Calu3 (cell line): ENCODE measurements around the gene TRAF4. TPM values are rescaled to one million over a fixed set of nuclear protein-coding genes. Genes with fewer than 3 reads are reported as not detected.
"Not testable (repeated sequence)": the region's sequence is repeated elsewhere in the genome, so short reads cannot be mapped to it uniquely, and the experiment has no call there.

Experiments
- BruUV-seq: library from RNA; stranded (reverse); fragments of 400-500 nt; replicated peaks from 2 replicates; lab custom pipeline; 2021; lab: Mats Ljungman, UMichigan
- CTCF ChIA-PET: fragments of 300-600 bp; sonication (Branson Sonifier 250); formaldehyde crosslinking; loops from one replicate; lab custom pipeline; 2022; ENCODE audit warnings: antibody characterized with exemption; lab: Charles Lee
- DNase-seq: peaks from one replicate; pipeline ENCODE4 v3.0.0; 2022
- H3K27ac Mint-ChIP-seq: one replicate; pipeline ENCODE4 v1.8.0; 2022; ENCODE audit warnings: mixed read lengths; ENCODE audit not compliant: unreplicated experiment
- H3K27me3 Mint-ChIP-seq: one replicate; pipeline ENCODE4 v1.8.0; 2022; ENCODE audit warnings: mixed read lengths; ENCODE audit not compliant: unreplicated experiment
- H3K36me3 Mint-ChIP-seq: one replicate; pipeline ENCODE4 v1.8.0; 2022; ENCODE audit warnings: mild to moderate bottlenecking, moderate library complexity, mixed read lengths; ENCODE audit not compliant: insufficient read depth, unreplicated experiment
- H3K4me1 Mint-ChIP-seq: one replicate; pipeline ENCODE4 v1.8.0; 2022; ENCODE audit warnings: mild to moderate bottlenecking, low read depth, mixed read lengths; ENCODE audit not compliant: unreplicated experiment
- H3K4me3 Mint-ChIP-seq: one replicate; pipeline ENCODE4 v1.8.0; 2022; ENCODE audit warnings: mild to moderate bottlenecking, low read depth, moderate library complexity, mixed read lengths; ENCODE audit not compliant: unreplicated experiment
- H3K9me3 Mint-ChIP-seq: one replicate; pipeline ENCODE4 v1.8.0; 2022; ENCODE audit warnings: low read depth, mixed read lengths; ENCODE audit not compliant: unreplicated experiment
- intact Hi-C: fragments of 100-400 bp; cut with micrococcal nuclease; formaldehyde crosslinking; loops from one replicate; pipeline ENCODE4 v1.10.0; 2022; ENCODE audit not compliant: unreplicated experiment
- total RNA-seq: library from RNA; stranded (reverse); gene quantifications from 2 replicates; pipeline ENCODE4 v1.2.3, GENCODE V29; 2022
- TF ChIP-seq, protein P1 (sequence below): fragments of 200-600 bp; IDR thresholded peaks from one replicate; pipeline ENCODE4 v1.8.0; 2022; ENCODE audit warnings: antibody characterized with exemption; ENCODE audit not compliant: unreplicated experiment

TRAF4 gene
- total RNA-seq, 1 experiment from 2014 or later: 201 TPM

DNA sequence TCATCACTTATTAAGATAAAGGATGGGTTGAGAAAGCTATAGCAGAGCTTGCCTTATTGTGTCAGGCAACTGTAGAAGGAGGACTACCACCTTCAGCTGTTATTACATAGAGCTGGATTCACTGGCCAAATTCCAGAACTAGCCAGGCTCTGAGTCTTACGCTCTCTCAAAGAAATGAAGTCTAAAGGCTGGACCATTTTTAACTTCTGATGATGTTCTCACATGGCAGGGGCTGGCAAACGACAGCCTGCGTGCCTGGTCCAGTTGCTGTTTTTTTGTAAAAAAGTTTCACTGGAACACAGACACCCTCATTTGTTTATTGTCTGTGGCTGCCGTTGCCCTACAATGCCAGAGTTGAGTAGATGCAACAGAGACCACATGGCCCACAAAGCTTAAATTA is 21.2 kb downstream of the TRAF4 start:
- Mint-ChIP-seq H3K36me3 (peaks cover 32% of the 10 kb centered on the region), H3K4me1 (peaks cover 9% of the 10 kb centered on the region), H3K27me3 (no peaks in the 10 kb centered on the region), H3K27ac (no peak overlapping the region), H3K9me3 (no peaks in the 10 kb centered on the region), H3K4me3 (no peak overlapping the region)
- intact Hi-C loops: no loop called here
- BruUV-seq: no TSS peak
- no peak for DNase-seq
- CTCF ChIA-PET: interaction anchor here (0.7 to 1.8 kb wide), 4 partner anchors 38 to 189 kb away, joined by 3 to 8 read pairs (median 4); no protein-coding TSS in a partner anchor
- TF ChIP-seq, protein P1, sequence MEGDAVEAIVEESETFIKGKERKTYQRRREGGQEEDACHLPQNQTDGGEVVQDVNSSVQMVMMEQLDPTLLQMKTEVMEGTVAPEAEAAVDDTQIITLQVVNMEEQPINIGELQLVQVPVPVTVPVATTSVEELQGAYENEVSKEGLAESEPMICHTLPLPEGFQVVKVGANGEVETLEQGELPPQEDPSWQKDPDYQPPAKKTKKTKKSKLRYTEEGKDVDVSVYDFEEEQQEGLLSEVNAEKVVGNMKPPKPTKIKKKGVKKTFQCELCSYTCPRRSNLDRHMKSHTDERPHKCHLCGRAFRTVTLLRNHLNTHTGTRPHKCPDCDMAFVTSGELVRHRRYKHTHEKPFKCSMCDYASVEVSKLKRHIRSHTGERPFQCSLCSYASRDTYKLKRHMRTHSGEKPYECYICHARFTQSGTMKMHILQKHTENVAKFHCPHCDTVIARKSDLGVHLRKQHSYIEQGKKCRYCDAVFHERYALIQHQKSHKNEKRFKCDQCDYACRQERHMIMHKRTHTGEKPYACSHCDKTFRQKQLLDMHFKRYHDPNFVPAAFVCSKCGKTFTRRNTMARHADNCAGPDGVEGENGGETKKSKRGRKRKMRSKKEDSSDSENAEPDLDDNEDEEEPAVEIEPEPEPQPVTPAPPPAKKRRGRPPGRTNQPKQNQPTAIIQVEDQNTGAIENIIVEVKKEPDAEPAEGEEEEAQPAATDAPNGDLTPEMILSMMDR: no peak

DNA sequence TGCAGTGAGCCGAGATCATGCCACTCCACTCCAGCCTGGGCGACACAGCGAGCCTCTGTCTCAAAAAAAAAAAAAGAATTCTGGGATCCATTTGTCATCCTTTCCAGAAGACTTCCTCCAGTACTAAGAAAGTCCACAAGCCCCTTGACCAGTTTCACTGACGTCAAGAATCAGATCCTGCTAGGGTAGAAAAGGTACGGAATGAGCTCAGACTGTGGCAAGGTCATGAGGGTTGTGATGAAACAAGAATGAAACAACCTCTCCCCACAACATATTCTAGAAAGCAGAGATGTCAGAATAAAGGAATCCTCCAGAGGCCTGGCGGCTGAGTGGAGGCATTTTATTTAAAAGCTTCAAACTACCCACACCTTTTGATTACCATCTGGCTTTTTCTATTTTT is 29.9 kb downstream of the TRAF4 start:
- H3K27me3 Mint-ChIP-seq: no peaks in the 10 kb centered on the region
- CTCF ChIA-PET: interaction anchor here (0.6 to 0.7 kb wide), 3 partner anchors 10 to 86 kb away, joined by 4 to 5 read pairs (median 5); no protein-coding TSS in a partner anchor
- intact Hi-C loops: no loop called here
- peaks cover 8% of the 10 kb centered on the region for H3K4me1 Mint-ChIP-seq
- no peaks in the 10 kb centered on the region for H3K9me3 Mint-ChIP-seq
- BruUV-seq: no TSS peak
- no peak for DNase-seq
- no peak overlapping the region for H3K27ac Mint-ChIP-seq
- no peak overlapping the region for H3K4me3 Mint-ChIP-seq
- TF ChIP-seq, protein P1: no peak
- peaks cover 43% of the 10 kb centered on the region for H3K36me3 Mint-ChIP-seq

DNA sequence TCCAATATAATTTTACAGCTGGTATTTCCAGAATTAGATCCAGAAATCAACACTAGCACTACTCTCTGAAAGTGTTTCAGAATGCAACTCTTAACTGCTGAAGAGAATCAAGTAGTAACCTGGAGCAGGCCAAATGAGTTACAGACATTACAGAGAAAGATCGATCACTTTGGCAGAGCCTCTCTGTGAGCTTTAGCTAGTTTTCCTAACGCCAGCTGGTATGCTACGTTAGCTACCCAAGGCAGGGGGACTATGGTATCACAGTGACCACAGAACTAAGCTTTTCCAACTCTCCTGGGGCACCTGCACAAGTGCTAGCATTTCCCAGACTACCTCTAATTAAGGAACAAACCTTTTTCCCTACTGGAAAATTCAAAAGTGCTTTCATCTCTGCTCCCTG is 30.4 kb downstream of the TRAF4 start:
- no peaks in the 10 kb centered on the region for H3K9me3 Mint-ChIP-seq
- no peak for DNase-seq
- H3K27me3 Mint-ChIP-seq: no peaks in the 10 kb centered on the region
- H3K27ac Mint-ChIP-seq: no peak overlapping the region
- H3K36me3 Mint-ChIP-seq: peaks cover 48% of the 10 kb centered on the region
- intact Hi-C loops: no loop called here
- CTCF ChIA-PET: interaction anchor here (0.6 to 0.7 kb wide), 4 partner anchors 10 to 127 kb away, joined by 3 to 5 read pairs (median 4); no protein-coding TSS in a partner anchor
- H3K4me3 Mint-ChIP-seq: no peak overlapping the region
- TF ChIP-seq, protein P1: no peak
- no TSS peak for BruUV-seq
- peaks cover 8% of the 10 kb centered on the region for H3K4me1 Mint-ChIP-seq

DNA sequence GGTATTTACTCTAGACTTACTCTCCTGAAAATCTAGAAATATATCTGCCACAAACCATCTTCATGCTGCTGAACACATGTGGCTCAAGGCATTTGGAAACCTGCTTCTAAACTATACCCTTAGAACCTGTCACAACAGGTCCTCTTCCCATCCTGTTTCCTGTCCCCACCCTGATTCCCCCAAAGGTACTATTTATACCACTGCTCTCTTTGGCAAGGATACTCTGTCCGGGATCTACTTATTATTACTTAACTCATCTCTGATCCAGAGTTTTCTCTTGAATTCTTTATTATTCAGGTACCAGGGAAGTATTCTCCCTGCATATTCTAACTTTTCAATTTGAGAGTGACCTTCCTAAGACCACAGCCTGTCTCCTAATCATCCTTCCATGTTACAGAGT is 33.4 kb downstream of the TRAF4 start:
- no peaks in the 10 kb centered on the region for H3K27me3 Mint-ChIP-seq
- intact Hi-C loops: no loop called here
- TF ChIP-seq, protein P1: no peak
- no peaks in the 10 kb centered on the region for H3K9me3 Mint-ChIP-seq
- CTCF ChIA-PET: no interaction called here
- H3K4me3 Mint-ChIP-seq: no peak overlapping the region
- peaks cover 16% of the 10 kb centered on the region for H3K4me1 Mint-ChIP-seq
- no peak for DNase-seq
- H3K36me3 Mint-ChIP-seq: peaks cover 56% of the 10 kb centered on the region
- H3K27ac Mint-ChIP-seq: peak overlapping the region; percentile 43
- no TSS peak for BruUV-seq

DNA sequence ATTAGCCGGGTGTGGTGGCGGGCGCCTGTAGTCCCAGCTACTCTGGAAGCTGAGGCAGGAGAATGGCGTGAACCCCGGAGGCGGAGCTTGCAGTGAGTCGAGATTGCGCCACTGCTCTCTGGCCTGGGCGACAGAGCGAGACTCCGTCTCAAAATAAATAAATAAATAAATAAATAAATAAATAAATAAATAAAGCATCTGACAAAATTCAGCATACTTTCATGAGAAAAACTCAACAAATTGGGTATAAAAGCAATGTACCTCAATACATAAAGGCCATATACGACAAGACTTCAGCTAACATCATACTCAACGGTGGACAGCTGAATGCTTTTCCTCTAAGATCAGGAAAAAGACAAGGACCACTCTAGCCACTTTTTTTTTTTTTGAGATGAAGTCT is 35.8 kb downstream of the TRAF4 start:
- H3K4me3 Mint-ChIP-seq, CTCF ChIA-PET, H3K27ac Mint-ChIP-seq: not testable (repeated sequence)

More for the DNA sequence above, 35.8 kb downstream of the TRAF4 start:
- H3K9me3 Mint-ChIP-seq, DNase-seq, intact Hi-C loops, H3K27me3 Mint-ChIP-seq, BruUV-seq: not testable (repeated sequence)
- Mint-ChIP-seq H3K4me1 (peaks cover 16% of the 10 kb centered on the region), H3K36me3 (peaks cover 42% of the 10 kb centered on the region)
